Prostate gland (tissue), 2 donors: ENCODE measurements around the gene TNFRSF9. TPM values are rescaled to one million over a fixed set of nuclear protein-coding genes. Genes with fewer than 3 reads are reported as not detected.

ENCODE experiments used
- DNase-seq: peaks from one replicate; pipeline ENCODE4 v3.0.0-alpha.2; 2019; ENCODE audit warnings: low spot score
- H3K27ac ChIP-seq, 2 donors: fragments of 200-600 bp; sonication (generic); 2 replicates each; pipeline ENCODE4 v1.5.1; 2017 to 2019
- H3K27me3 ChIP-seq: fragments of 200-600 bp; sonication (generic); replicated peaks from 2 replicates; pipeline ENCODE4 v1.5.1; 2019; ENCODE audit not compliant: insufficient read depth
- H3K36me3 ChIP-seq, 2 donors: fragments of 200-600 bp; sonication (generic); 1 replicate in 1 of 2; 2 replicates in 1 of 2; pipeline versions ENCODE4 v1.5.1 to v1.8.1; 2017 to 2019
- H3K4me1 ChIP-seq: fragments of 200-600 bp; sonication (generic); replicated peaks from 2 replicates; pipeline ENCODE4 v1.5.1; 2019
- H3K4me3 ChIP-seq, 2 donors: fragments of 200-600 bp; sonication (generic); 2 replicates each; pipeline ENCODE4 v1.5.1; 2017 to 2019
- H3K9me3 ChIP-seq: fragments of 200-600 bp; sonication (generic); 2 replicates; pipeline ENCODE4 v1.5.1; 2017
- POLR2A ChIP-seq: fragments of 450-650 bp; IDR thresholded peaks from one replicate; pipeline ENCODE4 v1.6.1; 2016; ENCODE audit warnings: antibody characterized with exemption, mild to moderate bottlenecking
- POLR2AphosphoS5 ChIP-seq: sonication (generic); formaldehyde crosslinking; IDR thresholded peaks from one replicate; pipeline ENCODE4 v1.6.1; 2017; ENCODE audit warnings: antibody characterized with exemption
- WGBS: methylation state at CpG from one replicate; pipeline ENCODE4 v1.1.5; 2018; 5-methylcytosine and 5-hydroxymethylcytosine counted together
- intact Hi-C: fragments of 100-400 bp; cut with DNase I; formaldehyde crosslinking; loops from one replicate; pipeline ENCODE4 v1.14.2; 2022
- total RNA-seq, 2 donors: library from RNA; depleted of rRNA; stranded (reverse); fragments of >200 nt; gene quantifications; one replicate each; pipeline ENCODE4 v1.1.0, GENCODE V29; 2016
- TF ChIP-seq, protein P1 (sequence below), 4 experiments: fragments of 200-600 bp in 2 of 4; fragments of 450-650 bp in 2 of 4; sonication (generic) in 2 of 4; IDR thresholded peaks; 1 replicate in 3 of 4; 2 replicates in 1 of 4; pipeline ENCODE4 v1.5.1; 2016 to 2019; ENCODE audit warnings: antibody characterized with exemption in 4 of 4, mild to moderate bottlenecking in 2 of 4, moderate library complexity in 2 of 4

Gene TNFRSF9
- total RNA-seq, 2 donors from 2014 or later, result not detected

GRCh38 chr1:7899741-7900140, 40.9 kb downstream of the TNFRSF9 start:
- Histone ChIP-seq H3K27me3 (no peaks in the 10 kb centered on the region), H3K27ac (no peak overlapping the region), H3K9me3 (no peaks in the 10 kb centered on the region), H3K4me3 (no peak overlapping the region), H3K4me1 (no peaks in the 10 kb centered on the region), H3K36me3 (no peaks in the 10 kb centered on the region)
- WGBS, result 76% methylated on average over 4 of the region's 4 CpGs
- DNase-seq, result no peak
- no peak for TF ChIP-seq POLR2A
- no peak for TF ChIP-seq POLR2AphosphoS5
- TF ChIP-seq, protein P1, sequence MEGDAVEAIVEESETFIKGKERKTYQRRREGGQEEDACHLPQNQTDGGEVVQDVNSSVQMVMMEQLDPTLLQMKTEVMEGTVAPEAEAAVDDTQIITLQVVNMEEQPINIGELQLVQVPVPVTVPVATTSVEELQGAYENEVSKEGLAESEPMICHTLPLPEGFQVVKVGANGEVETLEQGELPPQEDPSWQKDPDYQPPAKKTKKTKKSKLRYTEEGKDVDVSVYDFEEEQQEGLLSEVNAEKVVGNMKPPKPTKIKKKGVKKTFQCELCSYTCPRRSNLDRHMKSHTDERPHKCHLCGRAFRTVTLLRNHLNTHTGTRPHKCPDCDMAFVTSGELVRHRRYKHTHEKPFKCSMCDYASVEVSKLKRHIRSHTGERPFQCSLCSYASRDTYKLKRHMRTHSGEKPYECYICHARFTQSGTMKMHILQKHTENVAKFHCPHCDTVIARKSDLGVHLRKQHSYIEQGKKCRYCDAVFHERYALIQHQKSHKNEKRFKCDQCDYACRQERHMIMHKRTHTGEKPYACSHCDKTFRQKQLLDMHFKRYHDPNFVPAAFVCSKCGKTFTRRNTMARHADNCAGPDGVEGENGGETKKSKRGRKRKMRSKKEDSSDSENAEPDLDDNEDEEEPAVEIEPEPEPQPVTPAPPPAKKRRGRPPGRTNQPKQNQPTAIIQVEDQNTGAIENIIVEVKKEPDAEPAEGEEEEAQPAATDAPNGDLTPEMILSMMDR (IDR thresholded peaks at IDR 0.05), result no peak
- intact Hi-C loops, result loop anchor here (5.0 to 10.0 kb wide), 2 partner anchors 147 to 235 kb away; no protein-coding TSS in a partner anchor

DNA sequence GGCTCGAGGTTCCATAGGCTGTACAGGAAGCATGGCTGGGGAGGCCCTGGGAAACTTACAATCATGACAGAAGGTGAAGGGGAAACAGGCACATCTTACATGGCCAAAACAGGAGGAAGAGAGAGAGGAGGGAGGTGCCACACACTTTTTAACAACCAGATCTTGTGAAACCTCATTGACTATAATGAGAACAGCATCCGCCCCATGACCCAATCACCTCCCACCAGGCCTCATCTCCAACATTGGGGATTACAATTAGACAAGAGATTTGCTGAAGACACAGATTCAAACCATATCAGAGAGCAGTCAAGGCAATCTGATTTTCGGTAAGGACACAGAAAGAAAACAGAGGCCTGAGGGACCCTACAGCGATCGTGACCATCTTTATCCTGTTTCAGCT, 41.7 kb downstream of the TNFRSF9 start:
- no peak for DNase-seq
- Histone ChIP-seq H3K4me1 (no peaks in the 10 kb centered on the region), H3K27me3 (no peaks in the 10 kb centered on the region), H3K4me3 (no peak overlapping the region), H3K36me3 (no peaks in the 10 kb centered on the region), H3K9me3 (no peaks in the 10 kb centered on the region), H3K27ac (no peak overlapping the region)
- WGBS, result 92% methylated on average over 5 of the region's 5 CpGs
- no peak for TF ChIP-seq POLR2A
- no peak for TF ChIP-seq POLR2AphosphoS5
- TF ChIP-seq, protein P1 (IDR thresholded peaks at IDR 0.05), result no peak
- intact Hi-C loops, result no loop called here

DNA sequence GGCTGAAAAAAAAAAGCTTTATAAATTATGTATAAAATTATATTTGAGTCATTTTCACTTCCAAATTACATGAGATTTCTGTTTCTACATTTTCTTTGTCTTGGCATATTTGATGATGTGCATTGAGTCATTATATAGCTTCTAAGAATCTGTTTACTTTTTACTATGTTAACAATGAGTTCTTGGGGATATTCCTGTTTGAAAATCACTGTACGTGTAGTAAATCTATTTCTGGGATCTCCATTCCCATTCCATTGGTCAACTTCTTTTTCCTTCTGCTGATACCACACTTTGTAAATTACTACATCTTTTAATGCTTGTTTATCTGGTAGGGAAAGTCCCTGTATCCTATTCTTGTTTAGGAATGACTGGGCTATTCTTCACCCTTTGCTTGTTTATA, 43.6 kb downstream of the TNFRSF9 start:
- no peak overlapping the region for H3K27ac ChIP-seq
- H3K4me3 ChIP-seq, result no peak overlapping the region
- intact Hi-C loops, result no loop called here
- no peaks in the 10 kb centered on the region for H3K27me3 ChIP-seq
- 33% methylated on average over 1 of the region's 1 CpG for WGBS
- TF ChIP-seq POLR2A (no peak), POLR2AphosphoS5 (no peak)
- TF ChIP-seq, protein P1 (IDR thresholded peaks at IDR 0.05), result no peak
- no peaks in the 10 kb centered on the region for H3K4me1 ChIP-seq
- DNase-seq, result no peak
- no peaks in the 10 kb centered on the region for H3K36me3 ChIP-seq
- H3K9me3 ChIP-seq, result no peaks in the 10 kb centered on the region

- DNase-seq, result no peak
- H3K36me3 ChIP-seq, result no peaks in the 10 kb centered on the region
- intact Hi-C loops, result no loop called here
- TF ChIP-seq POLR2AphosphoS5 (no peak), POLR2A (no peak)
- TF ChIP-seq, protein P1 (IDR thresholded peaks at IDR 0.05), result no peak
- no peaks in the 10 kb centered on the region for H3K4me1 ChIP-seq
- WGBS, result 75% methylated on average over 13 of the region's 13 CpGs
- no peaks in the 10 kb centered on the region for H3K27me3 ChIP-seq
- no peak overlapping the region for H3K27ac ChIP-seq
- no peaks in the 10 kb centered on the region for H3K9me3 ChIP-seq
- H3K4me3 ChIP-seq, result no peak overlapping the region
These were observed 47.0 kb downstream of the TNFRSF9 start for GRCh38 chr1:7893529-7894180.

DNA sequence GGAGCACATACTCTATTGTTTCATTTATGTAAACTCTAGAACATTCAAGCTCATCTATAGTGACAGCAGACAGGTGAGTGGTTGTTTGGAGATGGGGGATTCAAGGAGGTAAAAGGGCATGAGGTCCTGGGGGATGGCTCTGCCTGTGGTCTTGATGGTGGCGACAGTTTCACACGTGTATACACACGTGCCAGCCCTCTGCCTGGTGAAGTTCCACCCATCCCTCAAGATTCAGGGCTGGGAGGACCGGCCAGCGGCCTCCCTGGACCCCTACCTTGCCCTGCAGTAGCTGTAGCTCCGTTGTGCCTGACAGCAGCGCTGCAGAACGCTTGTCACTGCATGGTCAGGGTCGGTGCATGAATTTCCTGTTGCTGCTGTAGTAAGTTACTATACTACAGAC, 48.8 kb downstream of the TNFRSF9 start:
- no peaks in the 10 kb centered on the region for H3K4me1 ChIP-seq
- no peaks in the 10 kb centered on the region for H3K36me3 ChIP-seq
- intact Hi-C loops, result no loop called here
- TF ChIP-seq POLR2A (no peak), POLR2AphosphoS5 (no peak)
- TF ChIP-seq, protein P1 (IDR thresholded peaks at IDR 0.05), result no peak
- H3K27ac ChIP-seq, result no peak overlapping the region
- no peak for DNase-seq
- H3K9me3 ChIP-seq, result no peaks in the 10 kb centered on the region
- H3K4me3 ChIP-seq, result no peak overlapping the region
- 73% methylated on average over 9 of the region's 9 CpGs for WGBS
- H3K27me3 ChIP-seq, result no peaks in the 10 kb centered on the region
